Tibial nerve (tissue), 4 donors: ENCODE data around the gene ANKMY1. TPM values are rescaled to one million over a fixed set of nuclear protein-coding genes. Genes with fewer than 3 reads are reported as not detected.
"Not testable (repeated sequence)": the region's sequence is repeated elsewhere in the genome, so short reads cannot be mapped to it uniquely, and the experiment has no call there.

Experiments
- DNase-seq, 2 donors: peaks; one replicate each; pipeline ENCODE4 v3.0.0-alpha.2; 2019; ENCODE audit warnings: low spot score in 2 of 2
- H3K27ac ChIP-seq, 4 donors: fragments of 200-600 bp; sonication (generic) in 3 of 4; one replicate each; pipeline ENCODE4 v1.5.1; 2017 to 2019; ENCODE audit warnings: mild to moderate bottlenecking in 1 of 4
- H3K27me3 ChIP-seq, 2 donors: fragments of 200-600 bp; sonication (generic) in 1 of 2; one replicate each; pipeline versions ENCODE4 v1.5.1 to v1.6.0; 2017 to 2019
- H3K36me3 ChIP-seq, 3 donors: fragments of 200-600 bp; sonication (generic); one replicate each; pipeline ENCODE4 v1.5.1; 2018 to 2019
- H3K4me1 ChIP-seq, 4 donors: fragments of 200-600 bp; sonication (generic) in 3 of 4; one replicate each; pipeline ENCODE4 v1.5.1; 2017 to 2019
- H3K4me3 ChIP-seq, 4 donors: fragments of 200-600 bp; sonication (generic) in 3 of 4; one replicate each; pipeline ENCODE4 v1.5.1; 2017 to 2019; ENCODE audit warnings: mild to moderate bottlenecking in 1 of 4, moderate library complexity in 1 of 4
- H3K9me3 ChIP-seq, 4 donors: fragments of 200-600 bp; sonication (generic) in 3 of 4; one replicate each; pipeline ENCODE4 v1.5.1; 2017 to 2019
- EP300 ChIP-seq, 2 donors: sonication (generic); formaldehyde crosslinking; IDR thresholded peaks; one replicate each; pipeline ENCODE4 v1.6.1; 2017; ENCODE audit warnings: antibody characterized with exemption in 2 of 2, mild to moderate bottlenecking in 1 of 2
- POLR2A ChIP-seq, 2 donors: fragments of 450-650 bp; IDR thresholded peaks; one replicate each; pipeline ENCODE4 v1.6.1; 2017; ENCODE audit warnings: antibody characterized with exemption in 2 of 2, mild to moderate bottlenecking in 2 of 2, moderate library complexity in 2 of 2
- WGBS, 2 donors: methylation state at CpG; one replicate each; pipeline ENCODE4 v1.1.5; 2018; 5-methylcytosine and 5-hydroxymethylcytosine counted together
- total RNA-seq, 4 donors: library from RNA; depleted of rRNA; stranded (reverse); fragments of >200 nt; gene quantifications; one replicate each; pipeline ENCODE4 v1.1.0, GENCODE V29; 2016
- TF ChIP-seq, protein P1 (sequence below), 5 experiments: fragments of 200-600 bp in 3 of 5; fragments of 450-650 bp in 2 of 5; sonication (generic) in 3 of 5; IDR thresholded peaks; one replicate each; pipeline ENCODE4 v1.5.1; 2016 to 2019; ENCODE audit warnings: antibody characterized with exemption in 5 of 5, mild to moderate bottlenecking in 3 of 5, moderate library complexity in 2 of 5

The ANKMY1 gene
- total RNA-seq, 4 donors from 2014 or later = 14.2 to 24.0 (median 21.4) TPM

DNA sequence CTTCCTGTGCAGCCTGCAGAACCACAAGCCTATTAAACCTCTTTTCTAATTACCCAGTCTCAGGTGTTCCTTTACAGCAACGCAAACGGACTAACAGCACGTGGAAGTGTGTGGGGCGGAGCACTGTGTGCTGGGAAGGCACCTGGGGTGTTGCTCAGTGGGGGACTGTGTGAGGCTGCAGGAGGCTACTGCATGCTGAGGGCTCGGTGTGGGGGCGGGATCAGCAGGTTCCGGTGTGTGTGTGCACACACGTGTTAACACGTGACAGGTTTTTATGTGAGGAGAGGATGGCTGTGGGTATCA lies 58.9 kb downstream of the ANKMY1 start:
- WGBS, 2 donors = 84 to 92% methylated on average over 9 of the region's 9 CpGs
- no peak overlapping the region for H3K4me3 ChIP-seq
- H3K27me3 ChIP-seq = no peaks in the 10 kb centered on the region
- TF ChIP-seq POLR2A (IDR thresholded peaks at IDR 0.05) (no peak), EP300 (IDR thresholded peaks at IDR 0.05) (no peak)
- TF ChIP-seq, protein P1, sequence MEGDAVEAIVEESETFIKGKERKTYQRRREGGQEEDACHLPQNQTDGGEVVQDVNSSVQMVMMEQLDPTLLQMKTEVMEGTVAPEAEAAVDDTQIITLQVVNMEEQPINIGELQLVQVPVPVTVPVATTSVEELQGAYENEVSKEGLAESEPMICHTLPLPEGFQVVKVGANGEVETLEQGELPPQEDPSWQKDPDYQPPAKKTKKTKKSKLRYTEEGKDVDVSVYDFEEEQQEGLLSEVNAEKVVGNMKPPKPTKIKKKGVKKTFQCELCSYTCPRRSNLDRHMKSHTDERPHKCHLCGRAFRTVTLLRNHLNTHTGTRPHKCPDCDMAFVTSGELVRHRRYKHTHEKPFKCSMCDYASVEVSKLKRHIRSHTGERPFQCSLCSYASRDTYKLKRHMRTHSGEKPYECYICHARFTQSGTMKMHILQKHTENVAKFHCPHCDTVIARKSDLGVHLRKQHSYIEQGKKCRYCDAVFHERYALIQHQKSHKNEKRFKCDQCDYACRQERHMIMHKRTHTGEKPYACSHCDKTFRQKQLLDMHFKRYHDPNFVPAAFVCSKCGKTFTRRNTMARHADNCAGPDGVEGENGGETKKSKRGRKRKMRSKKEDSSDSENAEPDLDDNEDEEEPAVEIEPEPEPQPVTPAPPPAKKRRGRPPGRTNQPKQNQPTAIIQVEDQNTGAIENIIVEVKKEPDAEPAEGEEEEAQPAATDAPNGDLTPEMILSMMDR (IDR thresholded peaks at IDR 0.05) = no peak
- H3K36me3 ChIP-seq = peaks cover 0 to 80% (median 0%) of the 10 kb centered on the region in 3 donors
- no peak for DNase-seq
- no peak overlapping the region for H3K27ac ChIP-seq
- no peaks in the 10 kb centered on the region for H3K9me3 ChIP-seq
- H3K4me1 ChIP-seq = no peaks in the 10 kb centered on the region

DNA sequence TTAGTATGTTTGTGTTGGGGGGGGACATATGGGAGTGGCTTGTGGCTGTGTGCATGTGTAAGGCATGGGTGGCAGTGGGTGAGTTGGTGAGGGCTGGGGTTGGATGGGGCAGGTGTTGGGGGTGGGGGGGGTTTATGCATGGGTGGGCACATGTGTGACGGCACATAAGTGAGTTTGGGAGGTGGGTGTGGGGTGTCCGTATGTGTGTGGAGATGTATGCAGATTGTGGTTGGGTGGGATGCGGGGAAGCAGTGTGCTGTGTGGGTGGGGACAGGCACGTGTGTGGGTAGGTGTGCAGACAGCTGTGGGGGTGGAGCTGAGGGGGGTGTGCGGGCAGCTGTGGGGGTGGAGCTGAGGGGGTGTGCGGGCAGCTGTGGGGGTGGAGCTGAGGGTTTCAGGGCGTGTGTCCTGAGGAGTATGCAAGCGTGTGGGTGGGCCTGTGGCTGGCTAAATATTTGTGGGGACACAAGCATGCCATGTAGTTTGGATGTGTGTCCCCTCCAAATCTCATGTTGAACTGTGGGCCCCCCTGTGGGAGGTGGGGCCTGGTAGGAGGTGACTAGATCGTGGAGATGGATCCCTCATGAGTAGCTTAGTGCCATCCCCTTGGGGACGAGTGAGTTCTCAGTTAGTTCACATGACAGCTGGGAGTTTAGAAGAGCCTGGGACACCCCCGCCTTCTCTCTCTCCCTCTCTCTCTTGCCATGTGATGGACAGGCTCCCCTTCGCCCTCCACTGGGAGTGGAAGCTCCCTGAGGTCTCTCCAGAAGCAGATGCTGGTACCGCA lies 59.4 kb downstream of the ANKMY1 start:
- TF ChIP-seq, protein P1 (IDR thresholded peaks at IDR 0.05) = no peak
- TF ChIP-seq POLR2A (IDR thresholded peaks at IDR 0.05) (no peak), EP300 (IDR thresholded peaks at IDR 0.05) (no peak)
- no peaks in the 10 kb centered on the region for H3K27me3 ChIP-seq
- no peak overlapping the region for H3K4me3 ChIP-seq
- 77 to 78% methylated on average over 13 of the region's 13 CpGs for WGBS, 2 donors
- no peaks in the 10 kb centered on the region for H3K9me3 ChIP-seq
- peaks cover 0 to 82% (median 0%) of the 10 kb centered on the region in 3 donors for H3K36me3 ChIP-seq
- no peak overlapping the region for H3K27ac ChIP-seq
- DNase-seq = no peak
- H3K4me1 ChIP-seq = no peaks in the 10 kb centered on the region

DNA sequence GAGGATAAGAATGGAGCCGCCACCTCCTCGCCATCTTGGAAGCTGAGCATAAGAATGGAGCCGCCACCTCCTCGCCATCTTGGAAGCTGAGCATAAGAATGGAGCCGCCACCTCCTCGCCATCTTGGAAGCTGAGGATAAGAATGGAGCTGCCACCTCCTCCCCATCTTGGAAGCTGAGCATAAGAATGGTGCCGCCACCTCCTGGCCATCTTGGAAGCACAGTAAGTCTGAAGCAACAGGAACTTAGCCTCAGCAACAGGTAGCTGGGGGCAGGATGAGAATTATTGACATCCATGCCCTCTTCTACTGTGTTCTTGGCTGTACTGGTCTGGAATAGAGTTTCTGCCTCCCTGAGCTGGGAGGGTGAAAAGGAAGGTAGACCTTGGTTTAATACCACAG lies 60.7 kb downstream of the ANKMY1 start:
- not testable (repeated sequence) for H3K4me1 ChIP-seq, H3K4me3 ChIP-seq, H3K9me3 ChIP-seq, H3K27me3 ChIP-seq, H3K27ac ChIP-seq, DNase-seq
- WGBS, 2 donors = 88 to 92% methylated on average over 7 of the region's 7 CpGs
- H3K36me3 ChIP-seq = peaks cover 0 to 77% (median 0%) of the 10 kb centered on the region in 3 donors

- H3K4me3 ChIP-seq, H3K4me1 ChIP-seq, H3K27me3 ChIP-seq, H3K27ac ChIP-seq, DNase-seq: not testable (repeated sequence)
- Histone ChIP-seq H3K9me3 (peaks cover 0 to 26% (median 7%) of the 10 kb centered on the region in 4 donors), H3K36me3 (peaks cover 0 to 56% (median 0%) of the 10 kb centered on the region in 3 donors)
- 80 to 90% methylated on average over 11 of the region's 11 CpGs for WGBS, 2 donors
Measured at GRCh38 chr2:240494942-240495341, 62.8 kb downstream of the ANKMY1 start.

DNA sequence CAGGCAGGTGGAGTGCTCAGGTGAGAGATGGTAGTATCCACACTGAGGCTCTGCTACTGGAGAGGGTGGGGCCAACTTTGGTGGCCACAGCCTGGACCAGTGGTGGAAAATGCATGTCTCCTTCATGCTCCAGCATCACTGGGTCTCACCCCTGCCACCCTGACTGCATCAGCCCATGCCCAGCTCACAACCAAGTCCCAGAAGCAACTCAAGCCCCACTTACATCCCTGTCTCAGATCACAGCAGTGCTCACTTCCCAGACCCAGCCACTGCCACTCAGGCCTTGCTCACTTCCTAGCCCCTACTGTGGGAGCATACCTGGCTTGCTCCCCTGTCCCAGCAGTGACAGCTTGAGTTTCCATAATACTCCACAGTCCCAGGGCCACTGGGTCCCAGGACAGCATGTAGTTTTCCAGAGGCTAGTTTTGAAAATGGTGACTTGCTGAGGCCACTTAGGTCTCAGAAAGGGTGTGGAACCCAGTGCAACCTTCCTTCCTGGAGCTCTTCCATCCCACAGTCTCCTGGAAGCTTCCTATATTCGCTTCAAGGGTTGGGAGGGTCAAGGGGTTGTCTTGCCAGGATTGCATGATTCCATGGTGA lies 63.5 kb downstream of the ANKMY1 start:
- H3K4me3 ChIP-seq = no peak overlapping the region
- no peak for DNase-seq
- no peak overlapping the region for H3K27ac ChIP-seq
- WGBS, 2 donors = 88 to 94% methylated on average over 1 of the region's 1 CpG
- H3K4me1 ChIP-seq = no peaks in the 10 kb centered on the region
- H3K9me3 ChIP-seq = peaks cover 0 to 32% (median 11%) of the 10 kb centered on the region in 4 donors
- peaks cover 0 to 50% (median 0%) of the 10 kb centered on the region in 3 donors for H3K36me3 ChIP-seq
- TF ChIP-seq, protein P1 (IDR thresholded peaks at IDR 0.05) = no peak
- TF ChIP-seq POLR2A (IDR thresholded peaks at IDR 0.05) (no peak), EP300 (IDR thresholded peaks at IDR 0.05) (no peak)
- no peaks in the 10 kb centered on the region for H3K27me3 ChIP-seq

- Histone ChIP-seq H3K27me3 (no peaks in the 10 kb centered on the region), H3K36me3 (peaks cover 0 to 27% (median 0%) of the 10 kb centered on the region in 3 donors), H3K4me3 (no peak overlapping the region), H3K27ac (no peak overlapping the region), H3K4me1 (no peaks in the 10 kb centered on the region), H3K9me3 (peaks cover 0 to 60% (median 17%) of the 10 kb centered on the region in 4 donors)
- WGBS, 2 donors = 74 to 81% methylated on average over 2 of the region's 2 CpGs
- no peak for TF ChIP-seq EP300 (IDR thresholded peaks at IDR 0.05)
- TF ChIP-seq, protein P1 (IDR thresholded peaks at IDR 0.05) = no peak
- no peak for TF ChIP-seq POLR2A (IDR thresholded peaks at IDR 0.05)
- DNase-seq = no peak
Measured at GRCh38 chr2:240491483-240491882, 66.3 kb downstream of the ANKMY1 start.
